Pancreas (tissue), 10 donors: Measurements from ENCODE around the gene CCL5. TPM values are rescaled to one million over a fixed set of nuclear protein-coding genes. Genes with fewer than 3 reads are reported as not detected.

Experiments used
- ATAC-seq, 4 donors: fragments of 200-7000 bp; cut with Tn5 transposase; one replicate each; pipeline versions ENCODE4 v1.8.0 to v1.9.1; 2020; ENCODE audit warnings: mild to moderate bottlenecking in 4 of 4, moderate library complexity in 4 of 4
- DNase-seq, 6 donors: peaks; one replicate each; pipeline ENCODE4 v3.0.0-alpha.2; 2020
- FAIRE-seq: peaks from 2 replicates; lab custom pipeline; 2012; peaks lifted over from hg19 to GRCh38; lab: Jason Lieb, UNC
- H3K27ac ChIP-seq, 4 donors: fragments of 200-600 bp; sonication (generic); 1 replicate in 3 of 4; 2 replicates in 1 of 4; pipeline versions ENCODE4 v1.5.0 to v1.8.0; 2020
- H3K27me3 ChIP-seq, 4 donors: fragments of 200-600 bp; one replicate each; pipeline ENCODE4 v1.8.0; 2021
- H3K36me3 ChIP-seq, 3 donors: fragments of 200-600 bp; sonication (generic) in 1 of 3; one replicate each; pipeline versions ENCODE4 v1.5.0 to v1.8.0; 2020 to 2021
- H3K4me1 ChIP-seq, 3 donors: fragments of 200-600 bp; one replicate each; pipeline ENCODE4 v1.8.0; 2021
- H3K4me3 ChIP-seq, 4 donors: fragments of 200-600 bp; sonication (generic) in 2 of 4; one replicate each; pipeline versions ENCODE4 v1.5.0 to v1.8.0; 2020 to 2021
- H3K9me3 ChIP-seq, 4 donors: fragments of 200-600 bp; one replicate each; pipeline ENCODE4 v1.8.0; 2021
- CTCF ChIP-seq, 4 donors: fragments of 200-600 bp; sonication (generic) in 3 of 4; IDR thresholded peaks; one replicate each; pipeline versions ENCODE4 v1.5.0 to v1.8.0; 2021; ENCODE audit warnings: antibody characterized with exemption in 4 of 4
- WGBS, 2 donors: extraction: QIAGEN DNeasy Blood & Tissue Kit; methylation state at CpG; one replicate each; pipeline ENCODE4 v1.1.7; 2013; 5-methylcytosine and 5-hydroxymethylcytosine counted together
- intact Hi-C, 3 donors: fragments of 100-400 bp; cut with DNase I; formaldehyde crosslinking; loops; one replicate each; pipeline versions ENCODE4 v1.11.1 to v1.14.2; 2022
- polyA plus RNA-seq, 2 donors: library from polyadenylated mRNA; stranded (reverse); fragments of 200-250 nt; gene quantifications; one replicate each; pipeline ENCODE4 v1.2.3, GENCODE V29; 2013
- total RNA-seq, 6 donors: library from RNA; stranded (reverse); fragmentation: NEBNext Ultra II Directional in 4 of 6; extraction: Animal tissue kit (Norgen Biotek cat#: 25700) in 4 of 6; gene quantifications; one replicate each; pipeline versions ENCODE4 v1.2.1 to v1.2.4, GENCODE V29; 2021 to 2023
- donor health status: healthy with polysubstance abuse.
- donor health status: DM: no; HTN: no; CAD: no; lungs with moderate emphysema.
- donor health status: DM: no; HTN: no; CAD: no.
- donor health status: control.
- donor health status: control.
- donor health status: Bipolar disorder and iron deficiency.
- donor health status: DM: yes; HTN: yes; CAD: no.
- donor health status: DM: no; HTN: no; CAD: no.
- donor health status: DM: no; HTN: no; CAD: no.
- donor health status: DM: yes; HTN: yes; CAD: no.

The CCL5 gene
- total and polyA plus RNA-seq, 8 donors = 0.47 to 3.5 (median 1.8) TPM

- ATAC-seq = no peak
- Histone ChIP-seq H3K36me3 (no peaks in the 10 kb centered on the region), H3K9me3 (no peaks in the 10 kb centered on the region), H3K27me3 (no peaks in the 10 kb centered on the region), H3K4me3 (no peak overlapping the region), H3K4me1 (no peaks in the 10 kb centered on the region), H3K27ac (no peak overlapping the region)
- TF ChIP-seq CTCF (IDR thresholded peaks at IDR 0.05) = no peak
- FAIRE-seq = no peak
- intact Hi-C loops = no loop called here
- no peak for DNase-seq
- 72 to 76% methylated on average over 2 of the region's 2 CpGs for WGBS, 2 donors
These were observed 32.8 kb upstream of the CCL5 start for GRCh38 chr17:35912942-35913341.

GRCh38 chr17:35912339-35912912, 32.3 kb upstream of the CCL5 start:
- ATAC-seq = no peak
- intact Hi-C loops = no loop called here
- H3K9me3 ChIP-seq = no peaks in the 10 kb centered on the region

DNA sequence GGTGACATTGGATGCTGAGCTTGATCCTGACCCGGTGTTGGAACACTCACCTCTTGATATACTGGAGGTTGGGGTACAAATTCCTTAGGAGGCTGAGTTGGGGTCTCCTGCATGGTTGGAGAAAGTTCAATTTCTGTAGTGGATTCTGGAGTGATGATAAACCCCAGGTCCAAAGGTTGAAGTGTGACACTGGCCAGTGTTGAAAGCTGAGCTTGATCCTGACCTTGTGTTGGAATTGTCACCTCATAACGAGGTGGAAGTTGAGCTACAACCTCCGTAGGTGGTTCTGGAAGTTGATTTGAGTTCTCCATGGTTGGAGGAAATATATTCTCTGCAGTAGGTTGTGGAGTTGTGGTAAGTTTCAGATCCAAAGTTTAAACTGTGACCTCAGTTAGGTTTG, 29.2 kb upstream of the CCL5 start:
- intact Hi-C loops = no loop called here
- no peak for TF ChIP-seq CTCF (IDR thresholded peaks at IDR 0.05)
- no peak for DNase-seq
- H3K4me3 ChIP-seq = no peak overlapping the region
- no peaks in the 10 kb centered on the region for H3K27me3 ChIP-seq
- H3K36me3 ChIP-seq = no peaks in the 10 kb centered on the region
- no peak overlapping the region for H3K27ac ChIP-seq
- no peak for FAIRE-seq
- H3K9me3 ChIP-seq = no peaks in the 10 kb centered on the region
- no peaks in the 10 kb centered on the region for H3K4me1 ChIP-seq
- ATAC-seq = no peak
- 54 to 67% methylated on average over 3 of the region's 3 CpGs for WGBS, 2 donors

More at GRCh38 chr17:35912339-35912912, 32.3 kb upstream of the CCL5 start:
- Histone ChIP-seq H3K4me3 (no peak overlapping the region), H3K27me3 (no peaks in the 10 kb centered on the region), H3K4me1 (no peaks in the 10 kb centered on the region), H3K27ac (no peak overlapping the region), H3K36me3 (no peaks in the 10 kb centered on the region)
- no peak for TF ChIP-seq CTCF (IDR thresholded peaks at IDR 0.05)
- no peak for FAIRE-seq
- 96 to 98% methylated on average over 3 of the region's 3 CpGs for WGBS, 2 donors
- DNase-seq = no peak

DNA sequence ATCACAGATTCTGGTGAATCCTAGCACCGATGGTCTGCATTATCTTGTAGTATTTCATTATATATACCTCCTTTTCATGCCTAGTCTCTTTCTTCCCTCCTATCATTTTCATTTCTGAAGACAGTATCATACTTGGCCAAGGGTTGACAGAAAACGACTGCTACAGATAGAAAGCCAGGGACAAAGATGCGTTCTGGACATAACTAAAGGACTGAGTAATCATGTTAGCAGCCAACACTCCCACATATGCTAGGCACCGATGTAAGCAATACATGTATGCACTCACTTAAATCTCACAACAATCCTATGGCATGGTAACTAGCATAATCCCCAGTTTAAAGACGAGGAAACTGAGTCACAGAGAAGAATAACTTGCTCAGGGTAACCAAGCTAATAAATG, 27.5 kb upstream of the CCL5 start:
- 46 to 68% methylated on average over 5 of the region's 5 CpGs for WGBS, 2 donors
- Histone ChIP-seq H3K27ac (no peak overlapping the region), H3K4me1 (no peaks in the 10 kb centered on the region), H3K4me3 (no peak overlapping the region), H3K36me3 (no peaks in the 10 kb centered on the region), H3K27me3 (no peaks in the 10 kb centered on the region), H3K9me3 (no peaks in the 10 kb centered on the region)
- no peak for DNase-seq
- TF ChIP-seq CTCF (IDR thresholded peaks at IDR 0.05) = no peak
- intact Hi-C loops = no loop called here
- FAIRE-seq = no peak
- no peak for ATAC-seq

GRCh38 chr17:35906926-35907637, 26.9 kb upstream of the CCL5 start:
- FAIRE-seq (no peak), DNase-seq (no peak), ATAC-seq (no peak)
- no peak overlapping the region for H3K4me3 ChIP-seq
- H3K4me1 ChIP-seq = no peaks in the 10 kb centered on the region
- no peaks in the 10 kb centered on the region for H3K27me3 ChIP-seq
- no peaks in the 10 kb centered on the region for H3K36me3 ChIP-seq
- H3K9me3 ChIP-seq = no peaks in the 10 kb centered on the region
- TF ChIP-seq CTCF (IDR thresholded peaks at IDR 0.05) = no peak
- intact Hi-C loops = no loop called here
- no peak overlapping the region for H3K27ac ChIP-seq
- 52 to 74% methylated on average over 3 of the region's 3 CpGs for WGBS, 2 donors
